ENCODE data around the gene NDST1.

- TF ChIP-seq CTCF (IDR thresholded peaks at IDR 0.05) (no peak), POLR2A (IDR thresholded peaks at IDR 0.05) (no peak)
Observed at GRCh38 chr5:150521939-150522503, 14.1 kb downstream of the NDST1 start.
